Measurements from ENCODE around the gene TMCC1. TPM values are rescaled to one million over a fixed set of nuclear protein-coding genes. Genes with fewer than 3 reads are reported as not detected.

TMCC1 gene
- total and polyA plus RNA-seq, 2 donors (not counting 1 experiment from before 2014, with no cell fraction given) = 8.5 to 32.2 TPM

- Histone ChIP-seq H3K36me3 (replicated peaks in 1 of 2; ENCODE audit: control extremely low read depth in 1 of 2, control insufficient read depth in 1 of 2, extremely low read depth in 1 of 2, insufficient read depth in 2 of 2, low read length in 1 of 2) (peaks cover 0 to 13% of the 10 kb centered on the region in 2 experiments), H3K4me2 (replicated peaks; ENCODE audit: low read depth, low read length, poor library complexity, severe bottlenecking) (no peak overlapping the region), H4K20me1 (ENCODE audit: control insufficient read depth, insufficient read depth, low read length, poor library complexity, severe bottlenecking) (no peaks in the 10 kb centered on the region), H3K9me3 (ENCODE audit: control extremely low read depth in 1 of 3, control insufficient read depth in 2 of 3, insufficient read depth in 1 of 3, low read length in 2 of 3) (no peaks in the 10 kb centered on the region), H3K4me3 (ENCODE audit: control extremely low read depth in 1 of 5, extremely low read depth in 1 of 5, insufficient read depth in 1 of 5, low read depth in 2 of 5, low read length in 4 of 5) (no peak overlapping the region), H3K4me1 (ENCODE audit: control insufficient read depth in 2 of 2, insufficient read depth in 2 of 2, low read length in 2 of 2) (no peaks in the 10 kb centered on the region), H3K27ac (ENCODE audit: low read length in 2 of 2) (no peak overlapping the region), H2AFZ (ENCODE audit: insufficient read depth, low read depth, low read length, poor library complexity, severe bottlenecking) (no peak overlapping the region), H3K27me3 (replicated peaks in 1 of 4; ENCODE audit: control extremely low read depth in 1 of 4, control insufficient read depth in 3 of 4, insufficient read depth in 4 of 4, low read length in 3 of 4) (no peaks in the 10 kb centered on the region), H3K9ac (ENCODE audit: low read length) (no peak overlapping the region), H3K79me2 (ENCODE audit: control insufficient read depth, insufficient read depth, low read length) (no peaks in the 10 kb centered on the region)
- POLR2A ChIA-PET = no interaction called here
- 16% methylated on average over 3 of the region's 7 CpGs for WGBS (ENCODE audit: insufficient coverage)
- intact Hi-C loops (cut with micrococcal nuclease) = loop anchor here (1.0 kb wide), 2 partner anchors 160 to 179 kb away; no protein-coding TSS in a partner anchor
- peaks cover 2% of the 10 kb centered on the region for H3K4me1 Mint-ChIP-seq
- DNase-seq (peak; percentile 65), ATAC-seq (ENCODE audit: low read depth) (peak; percentile 43)
- CTCF ChIA-PET = interaction anchor here (0.7 to 2.2 kb wide), 15 partner anchors 11 to 1312 kb away, joined by 3 to 22 read pairs (median 4); no protein-coding TSS in a partner anchor
- peak; percentile 79 for TF ChIP-seq CTCF (IDR thresholded peaks at IDR 0.05)
- no peak for TF ChIP-seq EZH2 (IDR thresholded peaks at IDR 0.05; ENCODE audit: borderline replicate concordance, insufficient read depth, low read depth, low read length, poor library complexity, severe bottlenecking)
- H3K27ac Mint-ChIP-seq = no peak overlapping the region
- H3K4me3 Mint-ChIP-seq = no peak overlapping the region
- H3K9me3 Mint-ChIP-seq (ENCODE audit: insufficient read depth) = no peaks in the 10 kb centered on the region
- H3K27me3 Mint-ChIP-seq = no peaks in the 10 kb centered on the region
These were observed 243.1 kb downstream of the TMCC1 start for GRCh38 chr3:129650256-129650872.

- Histone ChIP-seq H2AFZ (ENCODE audit: insufficient read depth, low read depth, low read length, poor library complexity, severe bottlenecking) (no peak overlapping the region), H4K20me1 (ENCODE audit: control insufficient read depth, insufficient read depth, low read length, poor library complexity, severe bottlenecking) (no peaks in the 10 kb centered on the region), H3K9me3 (ENCODE audit: control extremely low read depth in 1 of 3, control insufficient read depth in 2 of 3, insufficient read depth in 1 of 3, low read length in 2 of 3) (no peaks in the 10 kb centered on the region), H3K27me3 (replicated peaks in 1 of 4; ENCODE audit: control extremely low read depth in 1 of 4, control insufficient read depth in 3 of 4, insufficient read depth in 4 of 4, low read length in 3 of 4) (no peaks in the 10 kb centered on the region), H3K4me2 (replicated peaks; ENCODE audit: low read depth, low read length, poor library complexity, severe bottlenecking) (no peak overlapping the region), H3K4me1 (ENCODE audit: control insufficient read depth in 2 of 2, insufficient read depth in 2 of 2, low read length in 2 of 2) (no peaks in the 10 kb centered on the region), H3K36me3 (replicated peaks in 1 of 2; ENCODE audit: control extremely low read depth in 1 of 2, control insufficient read depth in 1 of 2, extremely low read depth in 1 of 2, insufficient read depth in 2 of 2, low read length in 1 of 2) (no peaks in the 10 kb centered on the region), H3K4me3 (ENCODE audit: control extremely low read depth in 1 of 5, extremely low read depth in 1 of 5, insufficient read depth in 1 of 5, low read depth in 2 of 5, low read length in 4 of 5) (no peak overlapping the region), H3K27ac (ENCODE audit: low read length in 2 of 2) (no peak overlapping the region), H3K79me2 (ENCODE audit: control insufficient read depth, insufficient read depth, low read length) (no peaks in the 10 kb centered on the region), H3K9ac (ENCODE audit: low read length) (no peak overlapping the region)
- Mint-ChIP-seq H3K4me1 (peaks cover 2% of the 10 kb centered on the region), H3K9me3 (ENCODE audit: insufficient read depth) (no peaks in the 10 kb centered on the region), H3K27me3 (no peaks in the 10 kb centered on the region), H3K27ac (no peak overlapping the region), H3K4me3 (no peak overlapping the region)
- no peak for ATAC-seq (ENCODE audit: low read depth)
- POLR2A ChIA-PET = no interaction called here
- no peak for TF ChIP-seq EZH2 (IDR thresholded peaks at IDR 0.05; ENCODE audit: borderline replicate concordance, insufficient read depth, low read depth, low read length, poor library complexity, severe bottlenecking)
- TF ChIP-seq CTCF (IDR thresholded peaks at IDR 0.05) = no peak
- no peak for DNase-seq
- CTCF ChIA-PET = interaction anchor here (1.4 to 2.2 kb wide), 6 partner anchors 15 to 265 kb away, joined by 4 to 22 read pairs (median 6); no protein-coding TSS in a partner anchor
- WGBS (ENCODE audit: insufficient coverage) = no CpG with 5 or more reads among the region's 3 CpGs
- intact Hi-C loops (cut with micrococcal nuclease) = no loop called here
These were observed 245.1 kb downstream of the TMCC1 start for GRCh38 chr3:129648391-129648790.

Data from B cell (primary cell).